Muscle of leg (tissue), 11 donors: ENCODE data around the gene EFHB. TPM values are rescaled to one million over a fixed set of nuclear protein-coding genes. Genes with fewer than 3 reads are reported as not detected.
"Not testable (repeated sequence)": the region's sequence is repeated elsewhere in the genome, so short reads cannot be mapped to it uniquely, and the experiment has no call there.

ENCODE experiments used
- DNase-seq: peaks from one replicate; pipeline ENCODE4 v3.0.0; 2013
- H3K27ac ChIP-seq: one replicate; pipeline ENCODE4 v1.5.1; 2013; ENCODE audit warnings: mild to moderate bottlenecking, low read length, control low read depth
- H3K27me3 ChIP-seq: one replicate; pipeline ENCODE4 v1.6.1; 2013; ENCODE audit warnings: low read length; ENCODE audit not compliant: control insufficient read depth, insufficient read depth
- H3K36me3 ChIP-seq: one replicate; pipeline ENCODE4 v1.6.1; 2013; ENCODE audit warnings: low read length; ENCODE audit not compliant: control insufficient read depth, insufficient read depth
- H3K4me1 ChIP-seq: one replicate; pipeline ENCODE4 v1.6.1; 2013; ENCODE audit warnings: low read length; ENCODE audit not compliant: control insufficient read depth, insufficient read depth
- H3K4me3 ChIP-seq: one replicate; pipeline ENCODE4 v1.5.1; 2013; ENCODE audit warnings: low read length, control low read depth
- H3K9me3 ChIP-seq: replicated peaks from 2 replicates; pipeline ENCODE4 v1.6.1; 2013; ENCODE audit warnings: low read depth, low read length; ENCODE audit not compliant: control insufficient read depth
- WGBS: methylation state at CpG from one replicate; pipeline ENCODE4 v1.1.5; 2013; ENCODE audit warnings: missing lambda C conversion rate; ENCODE audit not compliant: insufficient coverage; 5-methylcytosine and 5-hydroxymethylcytosine counted together
- polyA plus RNA-seq, 8 donors: library from polyadenylated mRNA; unstranded; fragments of 120-200 nt; gene quantifications; one replicate each; pipeline versions ENCODE4 v1.2.1 to v1.2.3, GENCODE V29; 2013; ENCODE audit warnings: inconsistent platforms in 1 of 8, low replicate concordance in 1 of 8; ENCODE audit not compliant: insufficient read length in 8 of 8, insufficient read depth in 1 of 8
- total RNA-seq: library from RNA; stranded (reverse); fragments of 120-200 nt; gene quantifications from one replicate; pipeline ENCODE4 v1.2.4, GENCODE V29; 2013

EFHB gene
- total and polyA plus RNA-seq, 9 donors = 0.47 to 2.2 (median 0.89) TPM

- no peaks in the 10 kb centered on the region for H3K36me3 ChIP-seq
- no peak for DNase-seq
- H3K4me1 ChIP-seq = no peaks in the 10 kb centered on the region
- WGBS = 86% methylated on average over 1 of the region's 2 CpGs
- no peak overlapping the region for H3K4me3 ChIP-seq
- H3K9me3 ChIP-seq = no peaks in the 10 kb centered on the region
- no peak overlapping the region for H3K27ac ChIP-seq
- peaks cover 4% of the 10 kb centered on the region for H3K27me3 ChIP-seq
Measured at GRCh38 chr3:19932422-19932821, 1.6 kb downstream of the EFHB start.

DNA sequence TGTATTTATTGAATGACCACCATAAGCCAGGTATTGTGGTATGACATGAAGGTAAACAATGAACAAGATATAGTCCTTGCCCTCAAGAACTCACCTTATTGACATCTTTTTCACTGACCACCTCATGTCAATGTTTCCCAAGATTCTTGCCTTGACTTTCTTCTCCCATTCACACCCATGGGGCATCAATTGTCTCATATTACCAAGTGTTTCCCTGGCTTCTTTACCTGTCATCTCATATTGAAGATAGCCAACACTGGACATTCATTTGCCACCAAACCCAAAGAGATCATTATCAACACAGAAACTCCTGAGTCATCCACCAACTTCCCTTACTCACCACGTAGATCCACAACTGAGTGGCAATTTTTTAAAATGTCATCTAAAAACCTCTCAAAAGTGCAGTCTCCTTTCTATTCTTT lies 2.2 kb downstream of the EFHB start:
- H3K27me3 ChIP-seq = peaks cover 4% of the 10 kb centered on the region
- DNase-seq = no peak
- 80% methylated on average over 1 of the region's 1 CpG for WGBS
- H3K27ac ChIP-seq = no peak overlapping the region
- H3K4me1 ChIP-seq = no peaks in the 10 kb centered on the region
- no peak overlapping the region for H3K4me3 ChIP-seq
- H3K9me3 ChIP-seq = no peaks in the 10 kb centered on the region
- no peaks in the 10 kb centered on the region for H3K36me3 ChIP-seq

- peak; percentile 51 for DNase-seq
- H3K36me3 ChIP-seq = no peaks in the 10 kb centered on the region
- H3K9me3 ChIP-seq = no peaks in the 10 kb centered on the region
- 40% methylated on average over 1 of the region's 2 CpGs for WGBS
- H3K27ac ChIP-seq = no peak overlapping the region
- H3K27me3 ChIP-seq = peaks cover 4% of the 10 kb centered on the region
- no peak overlapping the region for H3K4me3 ChIP-seq
- no peaks in the 10 kb centered on the region for H3K4me1 ChIP-seq
Measured at GRCh38 chr3:19931180-19931692, 2.8 kb downstream of the EFHB start.

- no peaks in the 10 kb centered on the region for H3K36me3 ChIP-seq
- DNase-seq = no peak
- H3K27ac ChIP-seq = no peak overlapping the region
- H3K27me3 ChIP-seq = no peaks in the 10 kb centered on the region
- H3K4me1 ChIP-seq = no peaks in the 10 kb centered on the region
- H3K9me3 ChIP-seq = no peaks in the 10 kb centered on the region
- WGBS = no CpG with 5 or more reads among the region's 4 CpGs
- no peak overlapping the region for H3K4me3 ChIP-seq
Measured at GRCh38 chr3:19920401-19921080, 13.5 kb downstream of the EFHB start.

DNA sequence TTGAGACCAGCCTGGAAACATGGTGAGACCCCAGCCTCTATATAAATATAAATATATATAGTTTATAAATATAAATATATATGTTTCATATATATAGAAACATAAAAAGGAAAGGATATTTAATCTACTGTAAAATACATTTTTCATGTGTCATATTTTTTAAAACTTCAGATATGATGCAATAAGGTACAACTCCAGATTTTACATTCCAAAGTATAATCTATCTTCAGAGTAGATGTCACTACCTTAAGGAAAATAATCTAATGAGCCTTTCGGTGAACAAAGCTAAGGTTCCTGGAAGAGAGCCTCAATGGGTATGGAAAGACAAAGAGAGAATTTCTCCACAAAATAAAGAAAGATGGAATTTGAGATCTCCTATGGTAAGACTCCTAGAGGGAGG lies 16.9 kb downstream of the EFHB start:
- no peak overlapping the region for H3K27ac ChIP-seq
- no peaks in the 10 kb centered on the region for H3K27me3 ChIP-seq
- H3K36me3 ChIP-seq = no peaks in the 10 kb centered on the region
- no CpG with 5 or more reads among the region's 1 CpG for WGBS
- H3K4me3 ChIP-seq = no peak overlapping the region
- no peaks in the 10 kb centered on the region for H3K4me1 ChIP-seq
- DNase-seq = no peak
- no peaks in the 10 kb centered on the region for H3K9me3 ChIP-seq

- Histone ChIP-seq H3K27ac (no peak overlapping the region), H3K27me3 (no peaks in the 10 kb centered on the region), H3K9me3 (peaks cover 2% of the 10 kb centered on the region), H3K4me3 (no peak overlapping the region), H3K4me1 (no peaks in the 10 kb centered on the region), H3K36me3 (no peaks in the 10 kb centered on the region)
- no peak for DNase-seq
Measured at GRCh38 chr3:19911452-19911851, 22.6 kb downstream of the EFHB start.

GRCh38 chr3:19907523-19907922 lies 26.5 kb downstream of the EFHB start:
- Histone ChIP-seq H3K9me3 (peaks cover 2% of the 10 kb centered on the region), H3K27ac (no peak overlapping the region), H3K4me3 (no peak overlapping the region), H3K36me3 (no peaks in the 10 kb centered on the region), H3K4me1 (no peaks in the 10 kb centered on the region), H3K27me3 (no peaks in the 10 kb centered on the region)
- no peak for DNase-seq
- WGBS = no CpG with 5 or more reads among the region's 3 CpGs

DNA sequence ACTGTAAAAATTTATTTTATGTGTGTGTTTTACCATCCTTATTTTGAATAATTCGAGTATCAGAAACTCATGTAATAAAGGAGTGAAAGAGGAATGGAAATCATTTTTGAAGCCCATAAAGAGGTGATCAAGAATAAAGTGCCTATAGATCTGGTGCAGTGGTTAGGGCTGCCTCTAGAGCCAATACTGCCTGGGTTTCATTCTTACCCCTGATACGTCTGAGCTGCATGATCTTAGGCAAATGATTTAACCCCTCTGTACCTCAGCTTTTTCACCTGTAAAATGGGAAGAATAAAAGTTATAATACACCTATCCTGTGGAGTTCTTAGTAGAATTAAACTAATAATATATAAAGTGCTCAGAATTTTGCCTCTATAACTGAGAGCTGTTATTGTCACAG lies 30.4 kb downstream of the EFHB start:
- WGBS = no CpG with 5 or more reads among the region's 2 CpGs
- no peak for DNase-seq
- Histone ChIP-seq H3K4me3 (no peak overlapping the region), H3K9me3 (no peaks in the 10 kb centered on the region), H3K27ac (no peak overlapping the region), H3K4me1 (no peaks in the 10 kb centered on the region), H3K27me3 (no peaks in the 10 kb centered on the region), H3K36me3 (no peaks in the 10 kb centered on the region)

GRCh38 chr3:19901918-19902317 lies 32.1 kb downstream of the EFHB start:
- WGBS = no CpG with 5 or more reads among the region's 4 CpGs
- Histone ChIP-seq H3K36me3 (no peaks in the 10 kb centered on the region), H3K27ac (no peak overlapping the region)

GRCh38 chr3:19901337-19901736 lies 32.7 kb downstream of the EFHB start:
- no peaks in the 10 kb centered on the region for H3K36me3 ChIP-seq
- H3K27ac ChIP-seq = no peak overlapping the region
- no CpG with 5 or more reads among the region's 5 CpGs for WGBS
- H3K4me3 ChIP-seq = no peak overlapping the region
- H3K4me1 ChIP-seq = no peaks in the 10 kb centered on the region
- H3K27me3 ChIP-seq = no peaks in the 10 kb centered on the region
- no peaks in the 10 kb centered on the region for H3K9me3 ChIP-seq
- no peak for DNase-seq

More at GRCh38 chr3:19901918-19902317, 32.1 kb downstream of the EFHB start:
- Histone ChIP-seq H3K9me3 (no peaks in the 10 kb centered on the region), H3K4me1 (no peaks in the 10 kb centered on the region), H3K27me3 (no peaks in the 10 kb centered on the region), H3K4me3 (no peak overlapping the region)
- no peak for DNase-seq

GRCh38 chr3:19899833-19900232 lies 34.2 kb downstream of the EFHB start:
- not testable (repeated sequence) for H3K4me3 ChIP-seq
- WGBS = 77% methylated on average over 3 of the region's 7 CpGs

More at GRCh38 chr3:19899833-19900232, 34.2 kb downstream of the EFHB start:
- H3K27ac ChIP-seq, H3K4me1 ChIP-seq, H3K27me3 ChIP-seq, DNase-seq, H3K36me3 ChIP-seq, H3K9me3 ChIP-seq: not testable (repeated sequence)
